Measurements from ENCODE around the gene MRPS26.
"Not testable (repeated sequence)": the region's sequence is repeated elsewhere in the genome, so short reads cannot be mapped to it uniquely, and the experiment has no call there.

The MRPS26 gene

DNA sequence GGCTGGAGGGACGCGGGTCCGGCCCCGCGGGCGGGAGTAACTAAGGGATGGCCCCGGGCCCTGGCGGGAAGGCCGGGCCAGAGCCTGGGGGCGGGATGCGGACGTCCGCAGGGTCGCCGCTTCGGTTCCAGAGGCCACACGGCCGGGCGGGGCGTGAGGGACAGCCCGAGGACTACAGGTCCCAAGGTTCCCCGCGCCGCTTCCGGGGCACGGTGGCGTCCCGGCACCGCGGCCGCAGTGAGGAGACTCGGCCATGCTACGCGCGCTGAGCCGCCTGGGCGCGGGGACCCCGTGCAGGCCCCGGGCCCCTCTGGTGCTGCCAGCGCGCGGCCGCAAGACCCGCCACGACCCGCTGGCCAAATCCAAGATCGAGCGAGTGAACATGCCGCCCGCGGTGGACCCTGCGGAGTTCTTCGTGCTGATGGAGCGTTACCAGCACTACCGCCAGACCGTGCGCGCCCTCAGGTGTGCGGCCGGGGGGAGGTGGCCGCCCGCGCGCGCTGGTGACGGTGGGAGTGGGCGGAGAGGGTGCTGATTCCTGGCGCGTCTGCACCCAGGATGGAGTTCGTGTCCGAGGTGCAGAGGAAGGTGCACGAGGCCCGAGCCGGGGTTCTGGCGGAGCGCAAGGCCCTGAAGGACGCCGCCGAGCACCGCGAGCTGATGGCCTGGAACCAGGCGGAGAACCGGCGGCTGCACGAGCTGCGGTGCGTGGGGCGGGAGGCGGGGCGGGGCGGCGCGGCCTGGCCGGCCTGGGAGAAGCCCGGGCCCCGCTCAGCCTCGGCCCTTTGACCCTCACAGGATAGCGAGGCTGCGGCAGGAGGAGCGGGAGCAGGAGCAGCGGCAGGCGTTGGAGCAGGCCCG is at the start of gene MRPS26:
MRPS26 (plus strand) TSS at position 237 of the 861 bp plus-strand sequence; CDS start at position 254, 17 bp downstream.
- peak; percentile 95 for DNase-seq (ENCODE audit: low spot score)

DNA sequence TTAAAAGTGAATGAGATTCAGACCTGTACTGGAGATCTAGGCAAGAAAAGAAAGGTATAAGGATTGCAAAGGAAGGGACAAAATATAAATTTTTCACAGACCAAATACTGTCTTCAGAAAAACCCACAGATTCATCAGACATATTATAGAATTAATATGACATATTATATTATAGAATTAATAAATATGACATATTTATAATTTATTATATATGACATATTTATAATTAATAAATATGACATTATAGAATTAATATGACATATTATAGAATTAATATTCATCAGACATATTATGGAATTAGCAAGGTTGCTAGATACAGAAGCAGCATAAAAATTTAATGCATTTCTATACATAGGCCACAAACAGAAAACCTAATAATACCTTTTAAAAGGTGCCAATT is 47.1 kb upstream of the MRPS26 start:
- DNase-seq (ENCODE audit: low spot score) = no peak

DNA sequence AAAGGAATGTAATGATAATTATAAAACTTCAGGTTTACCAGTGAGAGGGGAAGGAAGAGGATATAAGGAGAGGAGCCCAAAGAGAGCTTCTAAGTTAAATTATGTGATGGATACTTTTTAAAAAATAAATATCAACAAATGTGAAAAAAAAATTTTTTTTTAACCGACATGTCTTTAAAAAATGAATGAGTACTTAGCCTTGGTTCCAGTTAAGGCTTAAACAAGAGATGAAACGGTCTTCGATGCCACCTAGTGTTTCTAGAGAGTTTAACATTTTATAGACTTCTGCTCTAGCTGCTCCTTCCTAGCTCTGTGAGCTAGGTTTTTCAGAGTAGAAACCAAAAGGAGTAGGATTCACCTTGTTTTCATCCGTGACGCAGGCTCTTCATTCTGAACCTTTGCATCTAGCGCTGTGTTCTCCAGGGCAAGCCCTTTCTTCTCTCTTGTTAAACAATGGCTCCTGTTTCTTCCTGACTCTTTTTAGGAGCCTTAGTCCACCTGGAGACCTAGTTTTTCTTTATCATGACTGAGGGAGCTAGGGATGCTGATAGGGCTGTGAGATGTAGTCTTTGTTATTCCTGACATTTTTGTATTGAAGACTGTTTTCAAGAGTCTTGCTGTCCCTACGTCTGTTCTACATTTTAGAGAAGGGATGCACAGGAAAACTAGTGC is 44.9 kb upstream of the MRPS26 start:
- peak; percentile 78 for DNase-seq (ENCODE audit: low spot score)

DNA sequence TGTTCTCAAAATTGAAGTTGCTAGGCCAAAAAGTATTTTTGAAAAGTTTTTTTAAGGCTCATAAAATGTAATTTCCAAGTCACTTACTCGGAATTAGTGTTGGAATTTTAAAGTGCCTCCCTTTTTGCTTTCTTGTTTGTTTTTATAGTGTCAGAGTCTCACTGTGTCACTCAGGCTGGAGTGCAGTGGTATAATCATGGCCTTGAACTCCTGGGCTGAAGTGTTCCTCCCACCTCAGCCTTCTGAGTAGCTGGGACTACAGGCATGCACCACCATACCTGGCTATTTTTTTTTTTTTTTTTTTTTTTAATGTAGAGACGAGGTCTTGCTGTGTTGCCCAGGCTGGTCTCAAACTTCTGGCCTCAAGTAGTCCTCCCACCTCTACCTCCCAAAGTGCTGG is 42.4 kb upstream of the MRPS26 start:
- no peak for DNase-seq (ENCODE audit: low spot score)

DNA sequence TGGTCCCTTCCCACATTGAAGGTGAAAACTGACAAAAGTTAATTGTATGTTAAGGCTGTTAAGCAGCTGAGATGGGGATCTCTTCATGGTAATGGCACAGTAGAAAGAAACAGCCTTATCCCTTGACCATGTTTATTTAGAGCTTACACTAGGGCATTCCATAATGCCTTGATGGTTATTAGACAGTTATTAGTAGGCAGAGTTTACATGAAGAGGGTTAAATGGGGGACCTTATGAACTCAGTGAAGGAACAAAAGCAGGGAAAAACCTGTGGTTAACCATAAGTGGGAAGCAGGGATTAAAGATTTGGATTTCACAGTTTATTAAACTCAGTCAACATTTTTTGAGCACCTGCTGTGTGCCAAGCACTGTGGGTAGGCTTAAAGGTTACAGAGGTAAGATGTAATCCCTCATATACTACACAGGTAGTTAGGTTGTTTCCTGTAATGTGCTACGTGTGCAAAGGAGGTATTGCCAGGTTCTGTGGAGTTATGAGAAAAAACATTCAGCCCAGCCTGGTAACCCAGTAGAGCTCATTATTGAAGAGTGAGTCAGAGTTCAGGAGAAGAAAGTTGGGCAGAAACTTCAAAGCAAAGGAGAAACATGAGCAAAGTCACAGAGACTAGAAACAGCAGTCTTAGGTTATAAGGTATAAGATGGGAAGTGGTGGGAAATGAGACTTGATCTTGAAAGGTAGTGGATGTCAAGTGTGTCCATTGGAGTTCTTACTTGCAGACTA is 34.7 kb upstream of the MRPS26 start:
- peak; percentile 53 for DNase-seq (ENCODE audit: low spot score)

DNA sequence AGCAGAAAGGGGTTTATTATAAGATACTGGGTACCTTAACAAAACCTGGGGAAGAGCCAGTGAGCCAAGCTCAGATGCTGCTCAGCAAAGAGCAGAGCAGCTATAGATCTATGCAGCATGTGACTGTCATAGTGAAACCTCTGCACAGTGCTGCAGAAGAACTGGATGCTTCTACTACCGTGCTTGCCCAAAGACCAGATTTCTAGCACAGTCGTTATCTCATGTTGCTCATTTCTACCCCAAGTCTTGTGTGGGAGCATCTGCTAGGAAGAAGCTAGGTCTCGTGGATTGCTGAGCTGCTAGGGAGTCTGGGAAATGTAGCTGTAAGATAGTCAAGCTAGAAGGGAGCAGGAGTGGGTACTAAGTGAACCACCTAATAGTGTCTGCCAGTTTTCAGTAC is 34.1 kb upstream of the MRPS26 start:
- DNase-seq (ENCODE audit: low spot score) = no peak

DNA sequence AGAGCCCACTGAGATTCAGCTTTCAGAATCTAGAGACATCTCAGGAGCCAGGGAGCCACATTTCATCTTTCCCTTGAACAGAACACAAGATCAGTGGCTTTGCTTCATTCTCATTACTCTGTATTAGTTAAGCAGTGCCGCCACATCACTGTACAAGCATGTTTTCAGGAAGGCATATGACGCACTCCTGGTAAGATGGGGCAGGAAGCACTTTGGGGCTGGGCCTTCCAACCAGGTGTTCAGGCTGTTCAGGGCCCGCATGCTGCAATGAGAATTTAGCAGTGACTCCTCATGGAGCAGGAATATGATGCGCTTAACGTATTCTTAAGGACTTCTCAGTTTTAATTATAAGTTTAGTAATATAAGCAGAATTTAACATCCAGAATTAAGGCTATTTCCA is 32.1 kb upstream of the MRPS26 start:
- DNase-seq (ENCODE audit: low spot score) = no peak

DNA sequence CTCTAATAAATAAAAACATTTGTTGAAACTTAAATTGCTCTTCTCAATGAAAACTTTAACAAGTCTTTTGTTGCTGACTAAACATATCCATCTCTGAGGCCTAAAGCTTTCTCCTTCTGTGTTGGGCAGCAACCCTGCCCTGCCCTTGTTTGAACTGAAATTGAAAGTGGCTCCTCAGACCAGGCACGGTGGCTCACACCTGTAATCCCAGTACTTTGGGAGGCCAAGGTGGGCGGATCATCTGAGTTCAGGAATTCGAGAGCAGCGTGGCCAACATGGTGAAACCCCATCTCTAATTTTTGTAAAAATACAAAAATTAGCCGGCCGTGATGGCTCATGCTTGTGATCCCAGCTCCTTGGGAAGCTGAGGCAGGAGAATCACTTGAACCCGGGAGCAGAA is 31.7 kb upstream of the MRPS26 start:
- DNase-seq (ENCODE audit: low spot score) = no peak

DNA sequence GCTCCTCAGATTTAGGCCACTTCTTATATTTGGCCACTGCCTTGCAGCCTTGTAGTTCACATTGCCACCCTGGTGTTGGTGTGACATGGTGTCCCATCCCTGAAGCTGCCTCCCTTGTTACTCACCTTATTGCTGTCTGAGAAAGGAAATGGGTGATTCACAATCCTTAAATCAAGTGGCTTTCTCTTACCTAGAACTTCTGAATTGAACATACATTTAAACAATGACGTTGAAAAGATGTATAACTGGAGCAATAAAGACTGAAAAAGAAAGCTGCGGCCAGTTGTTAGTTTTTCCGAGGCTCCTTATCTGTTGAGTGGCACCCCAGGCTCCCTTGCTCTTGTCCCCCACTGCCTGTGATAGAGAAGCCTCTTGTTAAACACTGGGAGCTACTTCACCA is 31.2 kb upstream of the MRPS26 start:
- DNase-seq (ENCODE audit: low spot score) = no peak

DNA sequence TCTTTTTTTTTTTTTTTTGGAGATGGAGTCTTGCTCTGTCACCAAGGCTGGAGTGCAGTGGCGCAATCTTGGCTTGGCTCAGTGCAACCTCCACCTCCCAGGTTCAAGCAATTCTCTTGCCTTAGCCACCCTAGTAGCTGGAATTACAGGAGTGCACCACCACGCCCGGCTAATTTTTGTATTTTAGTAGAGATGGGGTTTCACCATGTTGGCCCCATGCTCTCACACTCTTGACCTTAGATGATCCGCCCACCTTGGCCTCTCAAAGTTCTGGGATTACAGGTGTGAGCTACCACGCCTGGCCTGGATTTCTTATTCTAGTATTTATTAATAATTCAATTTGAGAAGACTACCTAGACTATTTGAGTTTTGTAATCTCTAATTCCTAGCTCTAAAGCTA is 30.6 kb upstream of the MRPS26 start:
- not testable (repeated sequence) for DNase-seq (ENCODE audit: low spot score)

DNA sequence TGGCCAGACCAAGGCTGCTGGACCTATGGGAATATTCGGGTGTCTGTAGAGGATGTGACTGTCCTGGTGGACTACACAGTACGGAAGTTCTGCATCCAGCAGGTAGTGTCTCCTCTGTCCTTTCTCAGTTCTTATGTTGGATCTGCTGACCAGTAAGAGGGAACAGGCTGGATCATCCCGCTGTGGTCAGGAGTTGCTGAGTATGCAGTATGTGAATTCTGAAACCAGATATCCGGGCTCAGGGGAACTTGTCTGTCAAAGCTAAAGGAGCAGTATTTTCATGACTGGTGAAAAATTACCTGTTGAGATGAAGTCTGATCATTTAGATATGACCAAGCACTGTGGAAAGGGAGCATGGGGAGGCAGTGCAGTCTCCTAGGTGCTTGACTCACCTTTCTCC is 24.5 kb upstream of the MRPS26 start:
- no peak for DNase-seq (ENCODE audit: low spot score)

DNA sequence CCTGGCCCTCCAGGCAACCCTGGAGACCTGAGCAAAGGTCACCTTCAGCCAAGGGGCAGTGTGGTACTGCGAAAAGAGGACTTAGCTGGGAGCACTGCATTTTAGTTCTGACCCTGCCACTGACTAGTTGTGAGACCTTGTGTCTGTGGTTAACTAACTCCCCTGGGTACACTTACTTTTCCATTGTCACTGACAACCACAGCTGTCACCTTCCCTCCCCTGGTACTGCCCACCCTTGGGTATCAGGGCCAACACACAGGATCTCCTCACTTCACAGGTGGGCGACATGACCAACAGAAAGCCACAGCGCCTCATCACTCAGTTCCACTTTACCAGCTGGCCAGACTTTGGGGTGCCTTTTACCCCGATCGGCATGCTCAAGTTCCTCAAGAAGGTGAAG is 24.1 kb upstream of the MRPS26 start:
- DNase-seq (ENCODE audit: low spot score) = no peak

DNA sequence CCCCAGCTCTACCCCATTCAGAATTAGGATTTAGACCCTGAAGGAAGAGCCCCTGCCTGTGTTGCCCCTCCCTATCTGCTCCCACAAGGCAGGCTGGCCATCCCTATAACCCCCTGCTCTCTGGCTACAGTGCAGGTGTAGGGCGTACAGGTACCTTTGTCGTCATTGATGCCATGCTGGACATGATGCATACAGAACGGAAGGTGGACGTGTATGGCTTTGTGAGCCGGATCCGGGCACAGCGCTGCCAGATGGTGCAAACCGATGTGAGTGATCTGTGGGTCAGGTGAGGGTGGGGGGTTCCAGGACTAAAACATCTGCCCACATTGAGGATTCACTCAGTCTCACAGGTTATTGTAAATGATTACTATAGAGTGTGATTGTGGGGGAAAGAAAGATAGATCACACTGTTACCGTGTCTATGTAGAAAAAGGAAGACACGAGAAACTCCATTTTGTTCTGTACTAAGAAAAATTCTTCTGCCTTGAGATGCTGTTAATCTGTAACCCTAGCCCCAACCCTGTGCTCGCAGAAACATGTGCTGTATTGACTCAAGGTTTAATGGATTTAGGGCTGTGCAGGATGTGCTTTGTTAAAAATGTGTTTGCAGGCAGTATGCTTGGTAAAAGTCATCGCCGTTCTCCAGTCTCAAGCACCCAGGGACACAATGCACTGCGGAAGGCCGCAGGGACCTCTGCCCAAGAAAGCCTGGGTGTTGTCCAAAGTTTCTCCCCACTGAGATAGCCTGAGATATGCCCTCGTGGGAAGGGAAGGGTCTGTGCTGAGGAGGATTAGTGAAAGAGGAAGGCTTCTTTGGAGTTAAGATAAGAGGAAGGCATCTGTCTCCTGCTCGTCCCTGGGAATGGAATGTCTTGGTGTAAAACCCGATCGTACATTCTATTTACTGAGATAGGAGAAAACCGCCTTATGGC is 23.0 kb upstream of the MRPS26 start:
- DNase-seq (ENCODE audit: low spot score) = not testable (repeated sequence)

DNA sequence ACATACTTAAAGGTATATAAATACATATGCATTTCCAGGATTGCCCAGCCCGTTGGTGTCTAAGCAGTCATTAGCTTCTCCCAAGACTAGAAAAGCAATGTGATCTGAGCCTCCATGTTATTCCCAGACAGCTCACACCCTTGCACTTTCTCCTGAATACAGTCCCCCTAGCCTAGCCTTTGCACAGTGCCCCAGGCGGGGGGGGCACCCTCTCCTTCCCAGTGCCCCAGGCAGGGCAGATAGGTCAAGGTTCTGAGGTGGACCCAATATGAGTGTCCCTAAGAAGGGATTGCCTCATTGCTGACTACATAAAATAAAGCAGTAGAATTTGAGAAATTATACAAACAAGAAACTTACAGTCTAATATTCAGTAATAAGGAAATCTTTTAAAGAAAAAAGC is 17.9 kb upstream of the MRPS26 start:
- no peak for DNase-seq (ENCODE audit: low spot score)

DNA sequence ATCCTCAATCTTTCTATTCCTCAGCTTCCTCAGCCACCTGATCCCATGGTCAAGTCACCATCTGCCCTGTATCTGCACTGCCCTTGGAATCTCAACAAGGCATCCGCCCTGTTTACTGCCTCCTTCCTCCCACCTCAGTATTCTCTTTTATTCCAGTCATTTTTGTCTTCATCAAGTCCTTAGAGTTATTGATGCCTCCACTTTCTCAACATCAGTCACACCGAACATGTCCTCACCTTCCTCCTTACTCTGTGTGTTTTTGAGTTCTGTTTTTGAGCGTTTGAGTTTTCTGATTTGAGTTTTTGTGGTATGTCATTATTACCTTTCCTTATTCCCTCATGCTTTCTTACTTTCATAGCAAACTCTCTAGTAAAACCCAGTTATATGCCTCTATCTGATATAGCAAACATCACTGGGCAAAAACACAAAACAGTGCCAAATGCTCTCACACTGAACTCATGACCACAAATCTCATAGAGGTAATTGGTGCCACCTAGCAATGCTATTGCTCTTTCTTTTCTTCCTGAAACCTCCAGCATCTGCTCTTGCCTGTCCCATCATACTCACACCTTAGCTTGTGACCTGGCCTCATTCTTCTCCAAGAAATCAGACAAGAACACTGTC is 14.2 kb upstream of the MRPS26 start:
- DNase-seq (ENCODE audit: low spot score) = no peak

DNA sequence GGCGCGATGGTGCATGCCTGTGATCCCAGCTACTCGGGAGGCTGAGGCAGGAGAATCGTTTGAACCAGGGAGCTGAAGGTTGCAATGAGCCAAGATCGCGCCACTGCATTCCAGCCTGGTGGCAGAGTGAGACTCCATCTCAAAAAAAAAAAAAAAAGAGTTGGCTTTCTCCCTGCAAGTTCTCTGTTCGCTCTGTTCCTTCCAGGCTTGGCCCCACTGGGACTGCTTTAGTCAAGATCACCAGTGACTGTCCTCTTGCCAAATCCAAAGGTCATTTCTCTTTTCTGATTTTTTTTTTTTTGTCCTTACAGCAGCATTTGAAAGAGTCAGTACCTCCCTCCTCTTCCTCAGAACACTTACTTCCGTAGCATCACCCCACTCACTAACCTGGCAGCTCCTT is 13.2 kb upstream of the MRPS26 start:
- no peak for DNase-seq (ENCODE audit: low spot score)

DNA sequence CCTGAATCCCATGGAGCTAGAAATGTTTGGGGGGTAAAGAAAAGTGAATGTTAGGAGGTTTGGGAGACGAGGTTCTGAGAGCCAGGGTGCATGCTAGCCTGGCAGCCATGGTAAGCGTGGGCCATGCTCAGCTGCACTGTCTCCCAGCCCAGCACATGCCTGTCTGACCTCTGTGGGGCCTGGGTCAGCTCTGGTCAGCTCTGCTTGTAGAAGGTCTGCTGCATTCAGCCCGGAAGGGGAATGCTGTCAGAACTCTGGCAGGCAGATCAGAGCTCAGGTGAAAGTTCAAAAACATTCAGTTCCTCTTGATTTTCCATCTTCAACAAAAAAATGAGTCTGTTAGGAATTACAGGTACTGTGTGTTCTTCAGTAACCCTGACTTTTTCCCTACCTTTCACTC is 8.2 kb upstream of the MRPS26 start:
- DNase-seq (ENCODE audit: low spot score) = no peak

DNA sequence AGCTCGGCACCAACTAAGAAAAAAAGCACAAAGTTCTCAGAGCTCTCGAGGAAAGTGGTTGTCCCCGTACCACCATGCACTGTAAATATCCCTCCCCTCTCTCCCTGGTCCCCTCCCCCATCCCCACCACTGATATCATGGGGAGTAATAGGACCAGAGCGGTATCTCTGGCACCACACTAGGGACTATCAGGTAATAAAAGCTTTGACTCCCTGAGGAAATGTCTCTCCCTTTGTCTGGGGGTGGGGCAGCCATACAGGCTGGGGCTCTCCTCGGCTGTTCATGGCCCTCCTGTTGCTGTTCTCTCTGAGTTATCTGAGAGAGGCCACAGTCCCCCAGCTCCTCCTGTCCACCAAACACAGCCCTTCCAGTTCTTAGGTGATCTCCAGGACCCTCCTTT is 7.4 kb upstream of the MRPS26 start:
- DNase-seq (ENCODE audit: low spot score) = no peak

DNA sequence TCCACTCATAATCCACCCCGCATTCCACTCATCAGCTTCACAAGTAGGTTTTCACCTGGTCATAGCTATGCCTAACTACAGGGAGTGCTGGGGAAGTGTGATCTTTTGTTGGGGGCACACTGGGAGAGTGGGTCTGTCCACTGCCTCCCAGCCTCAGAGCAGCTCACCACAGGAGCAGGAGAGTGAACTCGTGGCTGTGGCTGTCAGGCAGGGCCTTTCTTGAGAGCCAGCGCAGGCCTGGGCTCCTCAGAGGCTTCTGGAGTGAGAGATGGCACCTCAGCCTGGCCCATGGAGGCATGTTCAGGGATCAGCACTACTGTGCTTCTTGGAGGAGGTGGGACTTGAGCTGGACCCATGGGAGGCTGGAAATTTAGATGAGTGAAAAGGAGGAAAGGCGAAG is 6.4 kb upstream of the MRPS26 start:
- no peak for DNase-seq (ENCODE audit: low spot score)

DNA sequence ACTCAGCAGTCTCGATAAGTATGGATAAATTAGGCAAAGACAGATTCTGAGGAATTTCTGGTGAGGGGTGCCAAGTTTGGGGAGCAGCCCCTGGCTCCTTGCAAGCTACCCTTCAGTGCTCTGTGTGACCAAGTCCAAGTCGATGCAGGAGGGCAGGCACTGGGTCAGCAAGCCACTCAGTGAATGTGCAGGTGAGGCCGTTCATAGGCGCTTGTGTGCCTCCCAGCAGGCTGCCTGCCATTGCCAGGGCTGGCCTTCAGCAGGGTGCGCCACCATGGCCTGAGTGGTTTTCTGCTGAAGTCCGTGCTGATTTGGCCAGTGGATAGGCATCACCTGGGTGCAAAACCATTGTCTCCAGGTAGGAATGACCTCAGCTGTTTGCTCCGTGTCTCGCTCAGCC is 5.8 kb upstream of the MRPS26 start:
- no peak for DNase-seq (ENCODE audit: low spot score)

DNA sequence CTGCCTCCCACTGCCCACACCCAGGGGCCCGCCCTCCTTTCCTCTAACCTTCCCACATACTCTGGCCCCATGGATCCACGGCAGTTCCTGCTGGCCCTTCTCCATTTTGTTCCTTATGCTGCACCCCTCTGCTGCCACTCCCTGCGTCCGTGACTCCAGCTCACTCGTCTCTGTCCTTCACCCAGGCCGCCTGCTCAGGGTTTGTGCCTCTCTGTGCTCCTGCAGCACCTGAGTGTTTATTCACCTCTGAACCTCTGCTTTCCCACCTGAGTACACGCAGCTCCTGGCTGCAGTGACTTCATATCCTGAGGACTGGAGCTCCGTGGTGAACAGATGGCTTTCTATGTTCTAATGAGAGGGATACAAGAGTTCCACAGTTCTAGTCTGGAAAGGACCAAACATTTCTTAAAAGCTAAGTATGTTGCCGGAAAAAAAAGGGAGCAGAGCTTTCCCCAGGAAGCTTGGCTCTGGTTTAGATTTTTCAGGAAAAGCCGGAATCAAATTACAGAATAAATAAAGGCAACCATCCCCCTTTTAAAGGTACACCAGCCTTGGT is 3.9 kb upstream of the MRPS26 start:
- DNase-seq (ENCODE audit: low spot score) = no peak
